ENCODE data around the gene GAREM2.

- TF ChIP-seq ELF4 (IDR thresholded peaks at IDR 0.05): no peak
- no peak for TF ChIP-seq CTBP1 (IDR thresholded peaks at IDR 0.05; ENCODE audit: borderline replicate concordance)
- no peak for TF ChIP-seq L3MBTL2 (conservative IDR thresholded peaks at IDR 0.05)
- no peak for TF ChIP-seq PKNOX1 (IDR thresholded peaks at IDR 0.05)
Measured at GRCh38 chr2:26224095-26224494, 51.2 kb downstream of the GAREM2 start.
